HG02943 (cell line): ENCODE results near the gene GADD45A.

Source experiments
- ATAC-seq: cut with Tn5 transposase; IDR thresholded peaks from one replicate; pipeline ENCODE4 v1.9.1; 2021; ENCODE audit warnings: mild to moderate bottlenecking, low read depth, moderate library complexity; ENCODE audit not compliant: unreplicated experiment

Gene GADD45A

DNA sequence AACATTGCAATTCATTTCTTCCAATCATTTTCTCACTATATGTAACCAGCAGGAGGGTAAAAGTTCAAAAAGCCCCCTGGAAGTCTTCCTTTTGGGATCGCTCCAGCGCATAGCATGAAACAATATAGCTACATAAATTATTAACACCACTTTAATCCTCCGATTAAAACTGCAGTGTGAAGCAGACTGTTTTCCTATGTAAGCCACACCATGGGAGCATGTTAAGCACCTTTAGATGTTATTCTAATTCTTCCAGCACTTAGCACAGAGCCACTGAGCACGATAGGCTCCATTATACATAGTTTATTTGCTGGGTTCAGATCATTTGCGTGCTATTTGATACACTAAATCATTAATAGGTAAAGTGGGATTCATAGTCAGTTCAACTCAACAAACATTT is 18.4 kb upstream of the GADD45A start:
- no peak for ATAC-seq

DNA sequence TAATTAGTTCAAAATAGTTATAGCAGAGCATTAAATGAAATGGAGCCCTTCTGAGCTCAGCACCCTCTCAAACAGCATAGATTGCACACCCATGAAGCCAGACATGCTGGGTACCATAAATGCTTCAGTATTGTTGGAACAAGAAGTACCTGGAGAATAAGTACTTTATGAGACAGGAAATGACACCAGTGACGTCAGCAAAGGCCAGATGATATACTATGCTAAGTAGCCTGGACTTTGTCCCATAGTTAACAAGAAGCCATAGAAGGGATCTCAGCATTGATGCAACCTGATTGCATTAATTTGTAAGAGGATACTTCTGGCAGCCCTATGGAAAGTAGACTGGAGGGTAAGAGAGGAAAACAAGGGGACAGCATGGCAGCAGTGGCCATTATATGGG is 16.3 kb upstream of the GADD45A start:
- ATAC-seq, result no peak

DNA sequence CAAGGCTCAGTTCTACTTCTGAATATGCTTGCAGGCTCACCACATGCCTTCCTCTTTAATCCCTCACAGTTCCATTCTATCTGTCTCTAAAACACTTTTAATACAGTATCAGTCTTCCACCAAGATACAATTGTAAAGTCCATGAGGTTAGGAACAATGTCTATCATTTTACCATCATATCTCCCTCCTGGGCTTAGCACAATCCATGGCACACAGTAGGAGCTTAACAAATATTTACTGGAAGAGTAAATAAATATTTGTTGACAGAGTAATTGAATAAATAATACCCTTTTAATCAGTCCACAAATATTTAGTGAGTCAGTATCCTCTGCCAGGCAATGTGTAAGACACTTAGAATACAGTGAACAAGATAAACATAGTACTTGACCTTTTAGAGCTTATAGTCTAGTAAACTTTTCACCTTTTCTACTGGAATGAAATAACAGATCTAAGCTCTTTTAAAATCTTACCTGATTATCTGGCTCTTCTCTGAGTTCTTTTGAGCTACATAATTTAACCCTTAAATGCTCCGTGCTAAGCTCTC is 12.7 kb upstream of the GADD45A start:
- ATAC-seq, result no peak

DNA sequence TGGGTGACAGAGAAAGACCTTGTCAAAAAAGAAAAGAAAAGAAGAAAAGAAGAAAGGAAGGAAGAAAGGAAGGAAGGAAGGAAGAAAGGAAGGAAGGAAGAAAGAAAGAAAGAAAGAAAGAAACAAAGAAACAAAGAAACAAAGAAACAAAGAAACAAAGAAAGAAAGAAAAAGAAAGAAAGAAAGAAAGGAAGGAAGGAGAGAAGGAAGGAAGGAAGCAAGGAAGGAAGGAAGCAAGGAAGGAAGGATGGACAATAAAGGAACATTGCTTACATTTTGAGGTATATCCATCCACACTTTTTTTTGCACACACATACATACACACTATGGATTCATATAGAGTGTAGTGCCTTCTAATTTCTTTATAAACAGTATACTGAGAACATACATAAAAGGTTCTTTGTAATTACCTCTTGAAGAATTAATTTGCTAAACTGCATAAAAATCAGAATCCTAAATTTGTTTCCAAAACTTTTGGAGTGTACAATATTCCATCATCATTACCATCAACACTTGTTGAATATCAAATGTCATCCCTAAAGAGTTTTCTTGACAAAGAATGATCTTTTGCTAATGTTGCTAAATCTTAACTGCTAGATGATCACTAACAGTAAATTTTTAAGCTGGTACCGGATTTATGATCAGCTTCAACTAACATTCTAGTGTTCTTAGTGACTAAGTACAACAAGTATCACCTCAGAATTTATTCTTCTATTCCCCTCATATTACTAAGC is 11.4 kb upstream of the GADD45A start:
- ATAC-seq, result no peak

DNA sequence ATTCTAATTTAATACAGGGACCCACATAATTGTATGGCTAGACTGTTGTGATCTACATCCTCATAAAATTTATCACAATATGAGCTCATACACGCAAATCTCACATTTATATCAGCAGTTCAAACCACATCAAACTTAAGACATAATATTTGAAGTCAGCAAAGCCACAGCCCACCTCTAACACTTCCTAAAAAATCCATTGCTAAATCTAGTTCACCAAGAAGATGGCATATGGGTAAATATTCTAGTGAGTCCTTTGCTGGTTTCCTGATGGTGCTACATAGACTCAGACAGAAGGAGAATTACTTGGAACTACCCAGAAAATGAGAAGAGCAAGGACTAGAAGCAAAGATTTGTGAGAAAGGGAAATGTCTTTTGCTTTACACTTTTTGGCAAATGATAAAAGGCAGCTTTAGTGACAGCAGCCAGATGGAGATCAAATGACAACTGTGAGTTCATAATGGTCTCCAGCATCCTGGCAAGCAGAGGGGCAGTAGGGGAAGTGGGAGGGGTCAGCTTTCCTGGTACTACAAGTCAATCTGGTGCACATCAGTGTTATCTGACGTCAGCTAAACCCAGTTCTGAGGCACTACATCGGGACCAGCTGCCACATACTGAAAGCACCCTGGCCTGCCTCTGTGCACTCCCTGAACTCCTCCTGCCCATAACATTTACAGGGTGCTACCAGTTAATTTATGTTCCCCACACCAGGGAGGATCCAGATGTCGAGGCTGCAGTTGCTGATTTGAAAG is 10.6 kb upstream of the GADD45A start:
- no peak for ATAC-seq

DNA sequence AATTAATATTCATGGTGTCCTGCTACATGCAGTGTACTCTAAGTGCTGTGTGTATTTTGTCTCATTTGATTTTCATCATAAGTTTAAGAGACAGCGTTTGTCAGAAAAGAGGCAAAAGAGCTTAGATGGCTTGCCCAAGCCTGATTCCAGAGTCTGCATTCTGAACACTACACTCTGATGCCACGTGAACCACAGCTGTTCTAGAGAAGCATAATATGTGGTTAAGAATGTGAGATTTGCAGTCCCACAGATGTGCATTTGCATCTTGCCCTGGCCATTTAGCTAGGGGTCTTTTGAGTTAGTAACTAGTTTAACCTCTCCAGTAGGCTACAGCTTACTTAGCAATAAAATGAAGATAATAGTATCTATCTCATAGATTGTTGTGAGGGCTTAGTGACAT is 9.2 kb upstream of the GADD45A start:
- peak; percentile 76 for ATAC-seq

DNA sequence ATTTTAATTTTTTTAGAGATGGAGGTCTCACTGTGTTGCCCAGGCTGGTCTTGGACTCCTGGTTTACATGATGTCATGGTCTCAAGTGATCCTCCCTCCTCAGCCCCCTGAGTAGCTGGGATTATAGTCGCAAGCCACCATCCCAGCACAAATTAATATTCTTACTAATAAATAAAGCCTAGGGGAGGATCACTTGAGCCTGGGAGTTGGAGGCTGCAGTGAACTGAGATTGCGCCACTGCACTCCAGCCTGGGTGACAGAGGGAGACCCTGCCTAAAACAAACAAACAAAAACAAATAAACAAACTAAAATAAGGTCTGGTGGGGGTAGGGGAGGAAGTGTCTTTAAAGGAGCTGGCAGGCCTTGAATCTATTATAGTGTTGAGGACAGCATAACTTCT is 8.7 kb upstream of the GADD45A start:
- no peak for ATAC-seq

DNA sequence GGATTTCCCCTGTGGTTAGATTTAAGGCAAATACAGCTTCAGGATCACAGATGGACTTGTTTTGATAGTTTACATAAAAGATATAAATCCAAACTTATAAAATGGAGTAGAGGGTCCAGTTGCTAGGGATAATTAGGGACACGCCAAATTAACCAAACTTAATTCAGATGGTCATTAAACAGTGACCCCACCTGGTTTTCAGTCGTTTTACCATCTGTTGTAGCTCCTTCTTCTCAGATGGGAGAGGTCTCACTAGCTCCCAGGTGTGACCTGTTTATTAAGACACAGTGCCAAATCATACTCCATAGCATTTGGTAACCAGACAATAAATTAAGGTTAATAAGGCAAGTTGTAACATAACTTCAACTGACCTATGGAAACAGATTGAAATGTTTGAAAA is 8.1 kb upstream of the GADD45A start:
- ATAC-seq, result no peak

DNA sequence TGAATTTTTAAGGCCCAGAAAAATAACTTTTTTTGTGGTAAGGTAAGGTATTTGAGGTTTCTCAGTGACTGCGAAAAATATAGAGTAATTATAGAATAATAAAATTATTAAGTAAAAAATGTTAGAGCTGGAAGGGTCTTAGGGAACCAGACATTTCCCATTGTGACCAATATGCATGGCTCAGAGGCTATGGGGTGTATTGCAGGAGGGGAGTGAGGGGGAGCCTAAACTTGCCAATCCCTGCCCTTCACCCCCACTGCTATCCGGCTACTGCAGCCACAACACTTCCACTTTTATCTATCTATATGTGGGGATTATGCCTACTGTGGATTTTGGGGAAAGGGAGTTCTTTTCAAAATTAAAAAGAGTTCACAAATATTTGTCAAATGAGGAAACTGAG is 7.6 kb upstream of the GADD45A start:
- no peak for ATAC-seq

DNA sequence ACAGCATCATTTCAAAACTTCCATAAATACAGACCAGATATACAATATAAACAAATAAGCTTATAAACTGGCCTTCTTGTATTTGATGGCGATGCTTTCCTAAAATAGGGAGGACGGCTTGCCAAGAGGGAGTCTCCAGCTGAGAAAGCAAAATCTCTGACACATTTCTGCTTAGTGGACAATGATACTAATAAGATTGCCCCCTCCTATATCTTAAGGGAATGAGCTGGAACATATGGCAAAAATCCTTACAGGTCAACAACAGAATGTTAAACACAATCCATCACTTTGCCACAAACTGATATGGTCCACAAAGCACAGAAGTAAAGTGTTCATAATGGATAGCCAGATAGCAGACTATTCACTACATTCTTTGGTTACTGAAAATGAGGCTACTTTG is 7.1 kb upstream of the GADD45A start:
- ATAC-seq, result no peak

DNA sequence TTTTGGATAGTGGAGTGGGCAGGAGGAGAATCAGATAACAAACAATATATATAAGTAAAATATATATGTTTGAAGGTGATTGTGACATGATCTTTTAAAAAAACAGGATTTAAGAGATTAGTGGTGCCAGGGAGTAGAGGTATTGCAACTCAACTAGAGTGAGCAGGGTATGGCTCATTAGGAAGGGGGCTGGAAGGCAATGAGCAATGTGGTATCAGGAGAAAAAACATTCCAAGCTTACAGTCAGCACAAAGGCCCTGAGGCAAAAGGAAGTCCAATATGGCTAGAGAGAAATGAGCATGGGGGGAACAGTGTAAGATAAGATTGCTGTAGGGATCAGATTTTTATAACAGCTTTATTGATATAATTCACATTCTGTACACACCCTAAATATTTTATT is 5.3 kb upstream of the GADD45A start:
- no peak for ATAC-seq

DNA sequence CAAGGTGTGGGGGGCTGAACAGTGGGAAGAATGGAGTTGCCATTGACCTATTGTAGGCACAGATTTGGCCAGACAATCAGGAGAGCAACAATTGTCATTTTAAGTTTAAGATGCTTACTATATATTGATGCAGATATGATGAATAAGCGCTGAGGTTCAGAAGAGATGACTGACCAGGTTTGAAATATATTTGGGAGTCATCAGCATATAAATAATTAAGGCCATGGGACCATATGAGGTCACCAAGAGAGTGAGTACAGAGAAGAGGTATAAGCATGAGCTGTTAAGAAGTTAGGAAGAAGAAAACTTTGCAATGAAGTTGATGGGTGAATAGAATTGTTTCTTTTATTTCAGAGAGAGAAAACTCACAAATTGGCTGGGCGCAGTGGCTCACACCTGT is 4.5 kb upstream of the GADD45A start:
- ATAC-seq, result no peak

DNA sequence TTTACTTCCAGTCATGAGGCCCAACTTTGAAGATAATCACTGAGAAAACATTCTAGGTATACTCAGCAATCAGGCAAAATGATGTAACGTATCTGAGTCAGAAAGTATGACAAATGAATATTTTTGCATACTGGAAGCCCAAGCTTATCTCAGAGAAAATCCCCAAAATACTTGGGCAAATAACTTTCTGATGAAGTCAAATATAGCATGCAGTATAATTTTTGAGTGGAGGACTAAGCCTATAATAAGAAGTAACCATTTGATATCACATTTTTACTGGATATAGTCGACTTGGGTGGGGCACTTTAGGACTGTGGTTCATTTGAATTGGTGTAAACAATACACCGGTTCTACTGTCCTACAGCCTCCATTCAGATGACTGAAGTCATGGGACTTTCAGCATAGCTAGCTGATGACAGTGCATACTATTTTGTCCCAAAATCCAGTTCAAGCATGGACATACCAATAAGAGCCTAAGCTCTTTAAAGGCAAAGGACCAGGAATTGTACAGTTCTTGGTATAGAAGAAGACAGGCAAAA is 2.3 kb upstream of the GADD45A start:
- ATAC-seq, result no peak

DNA sequence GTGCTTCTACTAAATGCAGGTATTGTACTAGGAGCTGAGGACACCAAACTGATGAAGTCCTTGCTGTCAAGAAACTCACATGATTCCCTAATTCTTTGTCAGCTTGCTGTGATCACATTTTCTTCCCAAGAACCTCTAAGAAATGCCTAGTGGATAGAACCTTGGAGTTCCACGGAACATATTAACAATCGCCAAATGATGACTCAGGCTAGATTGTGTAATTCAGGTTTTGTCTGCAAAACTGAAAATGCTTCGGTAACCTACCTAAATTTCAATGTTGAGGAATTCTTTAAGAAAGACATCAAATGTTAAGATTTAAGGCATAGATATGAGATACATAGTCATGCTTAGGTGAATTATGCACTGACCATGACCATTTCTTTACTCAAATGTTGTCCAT is 1.7 kb upstream of the GADD45A start:
- no peak for ATAC-seq

DNA sequence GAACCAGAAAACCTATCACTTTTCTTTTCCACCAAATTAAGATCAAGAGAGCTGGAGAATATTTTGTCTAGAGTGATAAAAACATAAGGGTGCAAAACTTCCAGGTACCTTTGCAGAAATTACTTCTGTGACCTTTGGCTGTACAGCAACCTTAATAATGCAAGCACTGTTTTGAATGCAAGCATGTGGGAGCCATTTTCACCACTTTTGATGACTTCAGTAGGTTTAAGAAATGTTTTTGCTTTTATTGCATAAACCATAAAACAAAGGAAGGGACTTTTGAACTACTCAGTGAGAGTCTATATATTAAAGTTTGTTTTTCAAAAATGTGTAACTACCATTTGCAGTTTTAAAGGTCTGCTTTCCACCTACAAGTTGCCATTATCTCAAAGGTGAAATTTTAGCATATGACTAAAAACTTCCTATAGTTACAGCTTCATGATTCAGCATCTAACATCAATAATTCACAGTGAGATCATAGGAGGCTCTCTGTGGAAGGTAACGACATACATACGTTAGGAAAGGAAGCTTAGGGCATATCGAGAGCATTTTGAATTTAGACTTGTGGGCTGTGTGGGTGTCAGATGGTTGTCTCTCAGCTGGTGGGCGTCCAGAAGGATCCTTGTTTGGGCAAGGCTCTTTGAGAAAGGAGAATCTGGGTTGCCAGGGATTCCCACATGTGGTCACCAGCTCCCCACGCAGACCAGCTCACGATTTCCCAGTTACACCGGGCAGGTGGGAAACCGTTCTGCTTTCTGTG is 1.1 kb upstream of the GADD45A start:
- ATAC-seq, result no peak

DNA sequence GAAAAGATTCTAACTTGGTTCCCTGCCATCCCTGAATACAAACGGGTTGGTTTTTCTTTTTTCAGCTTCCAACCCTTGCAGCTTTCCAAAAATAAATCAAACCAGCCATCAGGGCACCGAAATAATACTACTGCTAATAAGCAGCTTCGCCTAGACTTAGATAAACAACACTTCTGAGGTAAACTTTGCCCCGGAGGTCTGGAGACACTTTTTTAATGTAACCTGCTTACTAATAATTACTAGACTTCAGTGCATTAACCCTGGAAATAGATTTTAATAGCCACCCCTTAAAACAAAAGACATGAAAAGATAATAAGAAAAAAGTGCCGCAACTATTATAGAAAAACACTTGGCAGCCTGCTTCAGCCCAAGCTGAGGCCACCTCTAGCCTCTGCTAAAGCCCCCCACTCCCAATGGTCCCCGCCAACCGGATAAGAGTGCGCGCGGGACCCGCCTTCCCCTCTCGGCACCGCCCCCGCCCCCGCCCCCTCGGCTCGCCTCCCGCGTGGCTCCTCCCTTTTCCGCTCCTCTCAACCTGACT is 405 bp upstream of the GADD45A start:
- no peak for ATAC-seq

DNA sequence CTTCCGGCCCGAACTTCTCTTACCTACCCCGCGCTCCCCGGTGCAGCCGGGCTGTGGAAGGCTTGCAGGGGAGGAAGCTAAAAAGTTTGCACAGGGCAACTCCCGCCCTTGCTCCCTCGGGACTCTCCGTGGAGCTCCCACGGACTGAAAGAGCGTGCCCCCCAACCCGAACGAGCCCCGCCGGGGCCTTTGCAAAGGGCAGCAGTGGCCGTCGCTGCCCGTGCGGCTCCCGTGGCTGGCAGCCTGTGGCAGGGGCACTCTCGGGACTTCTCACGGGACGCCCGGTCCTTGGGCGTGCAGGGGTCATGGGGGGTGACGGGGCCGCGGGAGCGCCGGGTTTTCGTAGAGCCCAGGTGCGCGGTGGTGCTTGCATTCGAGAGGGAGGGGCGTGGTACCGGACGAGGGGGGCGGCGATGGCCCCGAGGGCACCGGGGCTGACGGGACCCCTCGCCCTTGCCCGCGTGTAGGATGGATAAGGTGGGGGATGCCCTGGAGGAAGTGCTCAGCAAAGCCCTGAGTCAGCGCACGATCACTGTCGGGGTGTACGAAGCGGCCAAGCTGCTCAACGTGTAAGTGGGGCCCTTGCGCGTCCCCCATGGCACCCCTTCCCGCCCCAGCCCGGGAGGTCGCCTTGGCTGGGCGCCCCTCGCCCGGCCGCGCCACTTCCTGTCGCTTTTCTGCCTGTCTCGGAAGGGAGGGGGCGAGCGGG is 711 bp downstream of the GADD45A start:
- ATAC-seq, result peak; percentile 11

DNA sequence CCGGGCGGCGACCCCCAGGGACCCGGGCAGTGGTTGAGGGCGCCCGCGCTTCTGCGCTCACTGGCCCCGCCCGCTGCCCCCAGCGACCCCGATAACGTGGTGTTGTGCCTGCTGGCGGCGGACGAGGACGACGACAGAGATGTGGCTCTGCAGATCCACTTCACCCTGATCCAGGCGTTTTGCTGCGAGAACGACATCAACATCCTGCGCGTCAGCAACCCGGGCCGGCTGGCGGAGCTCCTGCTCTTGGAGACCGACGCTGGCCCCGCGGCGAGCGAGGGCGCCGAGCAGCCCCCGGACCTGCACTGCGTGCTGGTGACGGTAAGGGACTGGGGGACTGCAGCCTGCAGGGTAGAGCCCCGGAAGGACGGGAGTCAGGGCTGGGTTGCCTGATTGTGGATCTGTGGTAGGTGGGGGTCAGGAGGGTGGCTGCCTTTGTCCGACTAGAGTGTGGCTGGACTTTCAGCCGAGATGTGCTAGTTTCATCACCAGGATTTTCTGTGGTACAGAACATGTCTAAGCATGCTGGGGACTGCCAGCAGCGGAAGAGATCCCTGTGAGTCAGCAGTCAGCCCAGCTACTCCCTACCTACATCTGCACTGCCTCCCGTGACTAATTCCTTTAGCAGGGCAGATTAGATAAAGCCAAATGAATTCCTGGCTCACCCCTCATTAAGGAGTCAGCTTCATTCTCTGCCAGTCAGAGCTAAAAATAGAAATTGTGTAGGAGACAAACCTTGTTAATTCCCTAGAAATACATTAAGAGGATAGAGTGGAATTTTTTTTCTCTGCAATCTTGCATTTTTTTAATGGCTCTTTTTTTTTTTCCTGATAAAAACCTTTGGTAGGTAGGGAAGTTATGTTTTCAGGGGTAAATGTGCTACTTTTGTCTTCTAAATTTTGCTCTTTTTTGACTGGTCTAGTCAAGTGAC is 1.5 kb downstream of the GADD45A start:
- ATAC-seq, result peak; percentile 26

DNA sequence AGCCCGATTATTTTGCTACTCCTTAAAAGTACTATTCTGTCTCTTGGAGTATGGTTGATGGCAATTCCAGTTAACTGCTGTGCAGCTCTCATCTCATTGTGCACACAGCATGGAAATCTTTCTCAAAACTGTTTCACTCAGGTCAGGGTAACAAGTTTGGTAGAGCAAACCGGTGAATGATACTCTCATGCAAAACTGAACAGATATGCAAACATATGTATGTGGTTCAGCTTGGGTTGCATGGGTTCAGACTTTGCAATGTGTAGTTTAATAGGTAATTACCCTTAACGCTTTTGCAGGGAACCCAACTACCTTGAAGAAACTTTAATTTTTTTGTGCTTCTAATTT is 2.2 kb downstream of the GADD45A start:
- ATAC-seq, result no peak
